HG02884 (cell line): Measurements from ENCODE around the gene WDR62.
"Not testable (repeated sequence)": the region's sequence is repeated elsewhere in the genome, so short reads cannot be mapped to it uniquely, and the experiment has no call there.

Source experiments
- ATAC-seq: cut with Tn5 transposase; IDR thresholded peaks from one replicate; pipeline ENCODE4 v1.9.1; 2021; ENCODE audit warnings: mild to moderate bottlenecking, moderate library complexity; ENCODE audit not compliant: unreplicated experiment

The WDR62 gene

GRCh38 chr19:36032251-36033104, 22.2 kb upstream of the WDR62 start, which contains the start of gene CLIP3:
CLIP3 (minus strand) TSS chr19:36032873; CDS start chr19:36032357, 516 bp downstream.
- no peak for ATAC-seq

GRCh38 chr19:36040495-36040894, 14.2 kb upstream of the WDR62 start:
- no peak for ATAC-seq

- ATAC-seq, result not testable (repeated sequence)
Observed at GRCh38 chr19:36041092-36041491, 13.6 kb upstream of the WDR62 start.

GRCh38 chr19:36041831-36042230, 12.9 kb upstream of the WDR62 start:
- no peak for ATAC-seq

- no peak for ATAC-seq
Observed at GRCh38 chr19:36043952-36044351, 10.7 kb upstream of the WDR62 start.

DNA sequence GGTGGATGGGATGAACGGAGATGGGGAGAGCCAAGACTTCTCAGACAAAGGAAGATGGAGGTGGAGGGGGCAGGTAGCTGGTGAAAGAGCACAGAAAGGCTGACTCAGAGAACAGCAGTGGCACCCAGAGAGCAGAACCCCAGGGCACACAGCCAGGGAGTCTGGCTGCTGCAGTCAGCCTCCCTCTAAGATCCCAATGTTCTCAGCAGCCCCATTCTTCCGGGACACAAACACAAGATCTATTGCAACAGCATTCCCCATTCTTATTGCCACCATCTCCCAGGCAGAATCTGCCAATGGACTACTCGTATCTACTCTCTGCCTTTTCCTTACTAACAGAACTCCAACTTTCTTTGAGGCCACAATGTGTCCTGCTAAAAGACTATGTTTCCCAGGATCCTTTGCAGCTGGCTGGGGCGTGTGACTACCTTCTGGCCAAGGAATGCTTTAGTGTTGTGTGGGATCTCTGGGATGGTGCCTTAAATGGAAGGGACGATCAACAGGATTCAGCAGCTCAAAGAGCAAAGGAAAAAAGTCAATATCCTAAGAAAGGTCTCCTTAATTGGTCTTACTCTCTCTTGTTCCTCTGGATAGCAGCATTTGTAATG, 8.2 kb upstream of the WDR62 start:
- ATAC-seq, result no peak

DNA sequence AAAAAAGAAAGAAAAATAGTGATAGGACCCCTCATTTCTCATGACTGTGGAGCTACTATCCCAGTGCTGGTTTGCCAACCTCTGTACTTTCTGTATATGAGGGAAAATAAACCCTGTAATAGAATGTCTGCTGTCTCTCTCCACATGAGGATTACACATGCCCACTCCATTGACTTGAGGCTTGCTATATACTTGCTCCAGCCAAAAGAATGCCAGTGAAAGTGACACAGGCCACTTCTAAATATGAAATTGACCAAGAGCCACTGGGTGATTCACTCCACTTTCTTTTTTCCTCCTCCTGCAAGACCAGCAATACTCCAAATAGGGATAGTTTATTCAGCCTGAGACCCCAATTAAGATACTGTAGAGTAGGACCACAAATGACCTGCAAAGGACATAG, 6.9 kb upstream of the WDR62 start:
- ATAC-seq, result no peak

DNA sequence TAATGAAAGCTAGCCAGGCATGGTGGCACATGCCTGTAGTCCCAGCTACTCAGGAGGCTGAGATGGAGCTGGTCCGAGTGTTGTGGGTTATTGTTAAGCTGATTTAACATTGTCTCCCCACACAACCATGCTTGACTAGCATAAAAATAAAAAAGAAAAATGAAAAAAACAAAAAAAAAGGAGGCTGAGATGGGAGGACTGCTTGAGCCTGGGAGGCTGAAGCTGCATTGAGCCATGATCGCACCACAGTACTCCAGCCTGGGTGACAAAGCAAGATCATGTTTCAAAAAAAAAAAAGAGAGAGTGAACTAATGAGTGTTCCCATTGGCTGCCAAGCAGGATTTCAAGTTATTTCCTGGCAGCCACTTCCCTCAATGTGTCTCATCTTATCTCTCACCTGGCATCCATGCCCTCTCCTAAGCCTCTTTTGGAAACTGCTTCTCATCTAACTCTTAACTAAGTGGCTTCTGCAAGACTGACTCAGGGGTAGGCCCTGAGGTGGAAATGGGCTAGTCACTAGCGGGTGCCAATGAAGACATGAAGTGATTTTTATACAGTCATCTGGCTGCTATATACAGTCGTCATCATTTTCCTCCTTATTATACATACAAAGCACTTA, 5.5 kb upstream of the WDR62 start:
- ATAC-seq, result no peak

DNA sequence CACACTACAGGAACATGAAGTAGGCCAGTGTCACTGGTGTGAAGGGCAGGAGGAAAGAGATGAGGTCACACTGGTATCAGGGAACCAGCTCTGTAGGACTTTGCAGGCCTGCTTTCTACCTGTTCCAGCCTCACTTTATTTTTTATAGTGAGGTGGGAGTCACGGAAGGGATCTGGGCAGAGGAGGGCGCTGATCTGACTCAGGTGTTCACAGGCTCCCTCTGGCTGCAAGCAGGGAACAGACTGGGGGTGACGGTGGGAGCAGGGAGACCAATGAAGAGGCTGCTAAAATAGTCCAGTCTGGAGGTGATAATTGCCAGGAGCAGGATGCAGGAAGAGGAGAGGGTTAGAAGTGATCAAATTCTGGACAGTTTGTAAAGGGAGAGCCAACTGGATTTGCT, 3.5 kb upstream of the WDR62 start:
- no peak for ATAC-seq

DNA sequence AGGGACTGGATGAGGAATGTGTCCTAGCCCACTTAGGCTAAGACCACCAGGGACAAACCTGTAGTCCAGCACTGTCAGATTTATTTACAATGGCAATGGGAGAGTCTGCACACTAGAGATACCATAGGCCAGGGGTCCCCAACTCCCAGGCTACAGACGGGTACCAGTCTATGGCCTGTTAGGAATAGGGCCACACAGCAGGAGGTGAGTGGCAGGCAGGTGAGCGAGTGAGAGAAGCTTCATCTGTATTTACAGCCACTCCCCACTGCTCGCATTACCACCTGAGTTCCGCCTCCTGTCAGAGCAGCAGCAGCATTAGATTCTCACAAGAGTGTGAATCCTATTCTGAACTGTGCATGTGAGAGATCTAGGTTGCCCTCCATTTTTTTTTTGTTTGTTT, 3.1 kb upstream of the WDR62 start:
- ATAC-seq, result no peak

GRCh38 chr19:36054119-36054732, 471 bp upstream of the WDR62 start, which contains the start of gene THAP8:
THAP8 (minus strand) TSS chr19:36054285; CDS start chr19:36054217, 68 bp downstream.
- peak; percentile 77 for ATAC-seq

DNA sequence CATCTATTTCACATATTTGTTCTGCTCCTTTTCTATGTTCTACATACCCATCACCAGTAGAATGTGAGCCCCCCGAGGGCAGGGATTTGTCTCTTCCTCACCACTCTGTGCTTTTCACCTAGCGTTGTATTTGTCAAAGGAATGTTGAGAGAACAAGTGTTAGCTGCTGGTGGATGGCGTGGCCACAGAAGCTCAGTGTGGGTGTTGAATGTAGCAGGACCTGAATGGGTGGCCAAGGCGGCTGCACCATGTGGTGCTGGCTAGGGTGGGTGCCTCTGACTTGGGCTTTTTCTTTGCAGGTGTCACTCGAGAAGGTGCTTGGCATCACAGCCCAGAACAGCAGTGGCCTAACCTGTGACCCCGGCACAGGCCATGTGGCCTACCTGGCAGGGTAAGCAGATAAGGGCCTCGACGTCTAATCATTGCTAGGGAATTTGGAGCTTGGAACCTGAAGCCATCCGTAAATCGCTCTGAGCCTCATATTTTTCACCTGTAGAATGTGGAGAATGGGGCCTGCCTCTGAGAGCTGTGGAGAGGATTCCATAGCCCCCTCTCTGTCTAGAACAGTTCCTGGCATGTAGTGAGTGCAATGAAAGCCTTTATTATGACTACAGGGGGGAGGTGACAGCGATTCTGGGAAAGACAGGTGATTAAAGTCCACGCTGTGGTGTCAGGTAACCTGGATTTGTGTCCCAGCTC, 3.9 kb downstream of the WDR62 start:
- no peak for ATAC-seq

DNA sequence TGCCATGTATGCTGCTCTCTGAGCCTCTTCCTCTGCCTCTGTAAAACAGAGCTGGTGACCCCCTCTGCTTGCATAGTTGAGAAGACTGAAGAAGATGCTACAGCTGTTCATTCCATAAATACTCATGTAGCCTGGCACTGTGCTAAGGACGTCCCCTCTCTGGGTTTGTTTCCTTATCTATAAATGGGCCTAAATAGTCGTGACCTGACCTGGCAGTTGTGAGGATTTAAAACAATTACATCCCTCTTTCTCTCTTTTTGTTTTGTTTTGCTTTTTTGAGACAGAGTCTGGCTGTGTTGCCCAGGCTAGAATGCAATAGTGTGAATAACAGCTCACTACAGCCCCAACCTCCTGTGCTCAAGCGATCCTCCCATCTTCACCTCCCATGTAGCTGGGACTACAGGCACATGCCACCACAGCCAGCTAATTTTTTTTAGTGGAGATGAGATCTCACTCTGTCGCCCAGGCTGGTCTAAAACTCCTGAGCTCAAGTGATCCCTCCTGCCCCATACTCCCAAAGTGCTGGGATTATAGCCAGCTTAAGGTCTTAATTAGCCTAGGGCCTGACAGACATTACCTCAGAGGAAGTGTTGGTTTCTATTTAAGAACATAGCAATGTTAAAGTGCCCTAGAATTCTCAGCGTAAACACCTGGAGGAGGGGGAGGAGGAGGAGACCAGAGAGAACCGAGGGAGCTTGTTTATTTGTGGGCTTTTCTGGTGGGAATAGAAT, 4.6 kb downstream of the WDR62 start:
- ATAC-seq, result no peak

GRCh38 chr19:36060430-36060829, 5.7 kb downstream of the WDR62 start:
- no peak for ATAC-seq

DNA sequence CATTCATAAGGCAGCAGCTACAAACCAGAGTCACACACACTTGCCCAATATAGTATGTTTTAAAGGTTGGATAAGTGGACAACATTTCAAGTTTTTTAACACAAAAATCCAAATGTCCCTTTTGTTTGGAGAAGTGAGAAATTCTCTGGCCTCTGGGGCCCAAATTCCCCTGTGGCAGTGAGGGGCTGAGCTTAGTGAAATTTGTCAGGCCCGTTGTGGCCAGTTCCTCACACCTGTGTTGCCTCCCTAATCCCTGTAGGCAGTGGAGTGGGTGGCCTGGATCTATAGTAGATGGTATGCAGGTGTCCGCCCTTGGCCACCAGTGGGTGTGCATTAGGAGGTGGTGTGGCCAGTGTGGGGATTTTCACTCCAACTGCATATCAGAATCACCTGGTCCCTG, 6.7 kb downstream of the WDR62 start:
- ATAC-seq, result no peak

DNA sequence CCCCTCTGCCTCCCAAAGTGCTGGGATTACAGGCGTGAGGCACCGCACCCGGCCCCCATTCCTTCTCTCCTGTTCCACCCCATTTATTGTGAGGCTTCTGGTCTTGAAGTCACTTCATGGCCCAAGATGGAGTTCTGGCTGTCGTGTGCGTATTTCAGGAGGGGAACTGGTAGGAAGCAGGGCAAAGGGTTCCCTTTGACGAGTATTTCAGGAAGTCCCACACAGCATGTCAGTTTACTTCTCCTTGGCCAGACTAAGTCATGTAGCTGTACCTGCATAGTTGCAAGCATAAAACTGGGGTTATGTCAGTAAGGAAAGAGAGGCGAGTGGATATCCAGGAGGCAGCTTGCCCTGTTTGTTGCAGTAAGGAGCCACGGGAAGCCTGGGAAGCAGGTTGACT, 10.1 kb downstream of the WDR62 start:
- ATAC-seq, result no peak

GRCh38 chr19:36067681-36068080, 13.0 kb downstream of the WDR62 start:
- ATAC-seq, result no peak

- not testable (repeated sequence) for ATAC-seq
Observed at GRCh38 chr19:36068810-36069499, 14.3 kb downstream of the WDR62 start.

GRCh38 chr19:36072081-36072480, 17.4 kb downstream of the WDR62 start:
- ATAC-seq, result no peak
